Measurements from ENCODE around the gene HSD17B8.
"Not testable (repeated sequence)": the region's sequence is repeated elsewhere in the genome, so short reads cannot be mapped to it uniquely, and the experiment has no call there.

Gene HSD17B8

GRCh38 chr6:33207552-33208090 lies 3.2 kb downstream of the HSD17B8 start:
- DNase-seq = no peak

GRCh38 chr6:33208091-33208967 lies 3.9 kb downstream of the HSD17B8 start, which contains the start of gene RING1:
TSS of gene RING1 (plus strand) at chr6:33208500. CDS start at chr6:33208823, 323 bp downstream.
- DNase-seq = peak; percentile 42

GRCh38 chr6:33209856-33210255 lies 5.4 kb downstream of the HSD17B8 start:
- no peak for DNase-seq

- DNase-seq = no peak
These were observed 6.7 kb downstream of the HSD17B8 start for GRCh38 chr6:33211136-33211535.

GRCh38 chr6:33211666-33212422 lies 7.4 kb downstream of the HSD17B8 start:
- DNase-seq = no peak

GRCh38 chr6:33212857-33213165 lies 8.4 kb downstream of the HSD17B8 start:
- no peak for DNase-seq

GRCh38 chr6:33213166-33213988 lies 8.9 kb downstream of the HSD17B8 start:
- no peak for DNase-seq

- no peak for DNase-seq
These were observed 9.5 kb downstream of the HSD17B8 start for GRCh38 chr6:33213989-33214335.

- DNase-seq = no peak
These were observed 11.0 kb downstream of the HSD17B8 start for GRCh38 chr6:33215271-33216116.

- DNase-seq = no peak
These were observed 11.7 kb downstream of the HSD17B8 start for GRCh38 chr6:33216117-33216649.

- no peak for DNase-seq
These were observed 12.8 kb downstream of the HSD17B8 start for GRCh38 chr6:33217246-33217645.

GRCh38 chr6:33217681-33218080 lies 13.2 kb downstream of the HSD17B8 start:
- DNase-seq = no peak

- DNase-seq = not testable (repeated sequence)
These were observed 22.2 kb downstream of the HSD17B8 start for GRCh38 chr6:33226503-33227120.

GRCh38 chr6:33235221-33235634 lies 30.8 kb downstream of the HSD17B8 start:
- DNase-seq = no peak

- no peak for DNase-seq
These were observed 31.9 kb downstream of the HSD17B8 start for GRCh38 chr6:33236328-33236727.

- DNase-seq = no peak
These were observed 32.4 kb downstream of the HSD17B8 start for GRCh38 chr6:33236852-33237251.

- DNase-seq = no peak
These were observed 33.3 kb downstream of the HSD17B8 start for GRCh38 chr6:33237741-33238140.

- no peak for DNase-seq
These were observed 37.5 kb downstream of the HSD17B8 start for GRCh38 chr6:33241968-33242367.

GRCh38 chr6:33243476-33243875 lies 39.0 kb downstream of the HSD17B8 start:
- DNase-seq = no peak

- peak; percentile 82 for DNase-seq
These were observed 43.7 kb downstream of the HSD17B8 start for GRCh38 chr6:33247977-33248642.

- DNase-seq = peak; percentile 71
These were observed 44.1 kb downstream of the HSD17B8 start for GRCh38 chr6:33248643-33248931.
